Measurements from ENCODE around the gene AFF3.

The AFF3 gene

GRCh38 chr2:99565227-99565626 lies 577.2 kb downstream of the AFF3 start:
- Histone ChIP-seq H3K9me2 (ENCODE audit: low read depth, low read length) (no peaks in the 10 kb centered on the region), H3F3A (ENCODE audit: insufficient read depth, low read length) (no peaks in the 10 kb centered on the region), H3K79me2 (ENCODE audit: insufficient read depth, low read length) (no peaks in the 10 kb centered on the region), H3K4me2 (ENCODE audit: low read length) (no peak overlapping the region), H2AFZ (ENCODE audit: low read length) (no peak overlapping the region), H3K4me3 (ENCODE audit: low read depth, low read length, poor library complexity, severe bottlenecking) (no peak overlapping the region), H3K27ac (ENCODE audit: low read depth, low read length, poor library complexity, severe bottlenecking) (no peak overlapping the region), H3K36me3 (ENCODE audit: insufficient read depth, low read length) (peaks cover 61% of the 10 kb centered on the region), H3K4me1 (ENCODE audit: insufficient read depth, low read length, severe bottlenecking) (peaks cover 3% of the 10 kb centered on the region), H3K27me3 (ENCODE audit: insufficient read depth, low read length) (no peaks in the 10 kb centered on the region), H3K9ac (ENCODE audit: low read length) (no peak overlapping the region), H3K9me3 (ENCODE audit: low read length) (no peaks in the 10 kb centered on the region), H4K20me1 (ENCODE audit: insufficient read depth, low read length) (no peaks in the 10 kb centered on the region)
- TF ChIP-seq EZH2 (IDR thresholded peaks at IDR 0.05; ENCODE audit: borderline replicate concordance, low read length) (no peak), CTCF (IDR thresholded peaks at IDR 0.05; ENCODE audit: low read length) (no peak)

DNA sequence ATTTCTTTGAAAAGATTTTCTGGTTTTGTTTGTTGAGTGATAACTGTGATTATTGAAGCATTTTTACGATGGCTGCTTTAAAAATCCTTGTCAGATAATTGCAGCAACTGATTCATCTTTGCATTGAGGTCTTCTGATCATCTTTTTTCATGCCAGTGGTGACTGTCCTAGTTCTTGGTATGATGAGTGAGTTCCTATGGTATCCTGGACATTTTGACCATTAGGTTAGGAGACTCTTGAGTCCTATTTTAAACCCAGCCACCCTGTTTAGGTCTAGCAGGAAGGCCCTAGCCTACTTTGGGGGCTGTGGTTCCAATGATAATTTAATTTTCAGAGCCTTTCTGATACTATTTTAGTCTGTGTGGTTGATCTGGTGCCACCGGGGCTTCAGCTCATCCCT lies 579.9 kb downstream of the AFF3 start:
- no peaks in the 10 kb centered on the region for H3K9me2 ChIP-seq (ENCODE audit: low read depth, low read length)
- no peak for TF ChIP-seq EZH2 (IDR thresholded peaks at IDR 0.05; ENCODE audit: borderline replicate concordance, low read length)

DNA sequence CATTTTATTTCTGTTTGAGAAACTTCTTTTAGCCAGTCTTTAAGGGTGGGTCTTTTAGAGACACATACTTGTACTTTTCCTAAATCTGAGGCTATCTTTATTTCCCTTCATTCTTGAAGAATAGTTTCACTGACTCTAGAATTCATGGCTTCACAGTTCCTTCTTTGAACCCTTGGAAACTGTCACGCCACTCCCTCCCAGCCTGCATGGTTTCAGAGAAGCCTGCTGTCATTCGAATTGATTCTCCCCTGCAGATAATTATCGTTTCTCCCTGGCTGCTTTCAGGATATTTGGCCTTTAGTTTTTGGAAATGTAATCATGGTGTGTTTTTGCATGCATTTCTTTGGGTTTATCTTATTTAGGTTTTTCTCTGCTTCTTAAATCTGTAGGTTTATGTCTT lies 580.6 kb downstream of the AFF3 start:
- no peaks in the 10 kb centered on the region for H3K79me2 ChIP-seq (ENCODE audit: insufficient read depth, low read length)
- peaks cover 7% of the 10 kb centered on the region for H3K4me1 ChIP-seq (ENCODE audit: insufficient read depth, low read length, severe bottlenecking)
- TF ChIP-seq CTCF (IDR thresholded peaks at IDR 0.05; ENCODE audit: low read length) (no peak), EZH2 (IDR thresholded peaks at IDR 0.05; ENCODE audit: borderline replicate concordance, low read length) (no peak)
- no peaks in the 10 kb centered on the region for H3K9me3 ChIP-seq (ENCODE audit: low read length)
- no peaks in the 10 kb centered on the region for H3F3A ChIP-seq (ENCODE audit: insufficient read depth, low read length)
- no peaks in the 10 kb centered on the region for H3K9me2 ChIP-seq (ENCODE audit: low read depth, low read length)
- H3K36me3 ChIP-seq (ENCODE audit: insufficient read depth, low read length): peaks cover 50% of the 10 kb centered on the region; the same call in 1 of the 2 replicates
- no peaks in the 10 kb centered on the region for H3K27me3 ChIP-seq (ENCODE audit: insufficient read depth, low read length)
- no peak overlapping the region for H3K4me3 ChIP-seq (ENCODE audit: low read depth, low read length, poor library complexity, severe bottlenecking)
- no peak overlapping the region for H3K9ac ChIP-seq (ENCODE audit: low read length)
- no peak overlapping the region for H2AFZ ChIP-seq (ENCODE audit: low read length)
- H3K4me2 ChIP-seq (ENCODE audit: low read length): no peak overlapping the region
- no peak overlapping the region for H3K27ac ChIP-seq (ENCODE audit: low read depth, low read length, poor library complexity, severe bottlenecking)
- H4K20me1 ChIP-seq (ENCODE audit: insufficient read depth, low read length): no peaks in the 10 kb centered on the region

More for the DNA sequence above, 579.9 kb downstream of the AFF3 start:
- peaks cover 48% of the 10 kb centered on the region for H3K36me3 ChIP-seq (ENCODE audit: insufficient read depth, low read length)
- H3K9ac ChIP-seq (ENCODE audit: low read length): no peak overlapping the region
- no peak overlapping the region for H3K4me3 ChIP-seq (ENCODE audit: low read depth, low read length, poor library complexity, severe bottlenecking)
- H3K27me3 ChIP-seq (ENCODE audit: insufficient read depth, low read length): no peaks in the 10 kb centered on the region
- peaks cover 7% of the 10 kb centered on the region for H3K4me1 ChIP-seq (ENCODE audit: insufficient read depth, low read length, severe bottlenecking)
- no peaks in the 10 kb centered on the region for H3K79me2 ChIP-seq (ENCODE audit: insufficient read depth, low read length)
- H3K9me3 ChIP-seq (ENCODE audit: low read length): no peaks in the 10 kb centered on the region
- no peaks in the 10 kb centered on the region for H4K20me1 ChIP-seq (ENCODE audit: insufficient read depth, low read length)
- no peaks in the 10 kb centered on the region for H3F3A ChIP-seq (ENCODE audit: insufficient read depth, low read length)
- H3K4me2 ChIP-seq (ENCODE audit: low read length): no peak overlapping the region
- H3K27ac ChIP-seq (ENCODE audit: low read depth, low read length, poor library complexity, severe bottlenecking): no peak overlapping the region
- no peak overlapping the region for H2AFZ ChIP-seq (ENCODE audit: low read length)

GRCh38 chr2:99559075-99559662 lies 583.2 kb downstream of the AFF3 start:
- no peak for TF ChIP-seq EZH2 (IDR thresholded peaks at IDR 0.05; ENCODE audit: borderline replicate concordance, low read length)
- peak; percentile 97 for TF ChIP-seq CTCF (IDR thresholded peaks at IDR 0.05; ENCODE audit: low read length)
- H2AFZ ChIP-seq (ENCODE audit: low read length): no peak overlapping the region

More at GRCh38 chr2:99559075-99559662, 583.2 kb downstream of the AFF3 start:
- Histone ChIP-seq H4K20me1 (ENCODE audit: insufficient read depth, low read length) (no peaks in the 10 kb centered on the region), H3K9ac (ENCODE audit: low read length) (no peak overlapping the region), H3K9me3 (ENCODE audit: low read length) (no peaks in the 10 kb centered on the region), H3K27me3 (ENCODE audit: insufficient read depth, low read length) (no peaks in the 10 kb centered on the region), H3K27ac (ENCODE audit: low read depth, low read length, poor library complexity, severe bottlenecking) (peak overlapping the region; percentile 32), H3K4me1 (ENCODE audit: insufficient read depth, low read length, severe bottlenecking) (peaks cover 7% of the 10 kb centered on the region), H3K79me2 (ENCODE audit: insufficient read depth, low read length) (no peaks in the 10 kb centered on the region), H3F3A (ENCODE audit: insufficient read depth, low read length) (no peaks in the 10 kb centered on the region), H3K36me3 (ENCODE audit: insufficient read depth, low read length) (peaks cover 48% of the 10 kb centered on the region), H3K4me3 (ENCODE audit: low read depth, low read length, poor library complexity, severe bottlenecking) (no peak overlapping the region), H3K4me2 (ENCODE audit: low read length) (no peak overlapping the region), H3K9me2 (ENCODE audit: low read depth, low read length) (no peaks in the 10 kb centered on the region)

All from OCI-LY1 (cell line).